ENCODE measurements around the gene HPCAL4. TPM values are rescaled to one million over a fixed set of nuclear protein-coding genes. Genes with fewer than 3 reads are reported as not detected.
A peak's percentile ranks its signal among the peaks of the same experiment; 100 is the strongest.

The HPCAL4 gene
- polyA plus RNA-seq (2011; rRNA removed) = not detected in 2 replicates
- not detected in 2 replicates for polyA minus RNA-seq (2011; rRNA and poly(A)+ RNA removed)

DNA sequence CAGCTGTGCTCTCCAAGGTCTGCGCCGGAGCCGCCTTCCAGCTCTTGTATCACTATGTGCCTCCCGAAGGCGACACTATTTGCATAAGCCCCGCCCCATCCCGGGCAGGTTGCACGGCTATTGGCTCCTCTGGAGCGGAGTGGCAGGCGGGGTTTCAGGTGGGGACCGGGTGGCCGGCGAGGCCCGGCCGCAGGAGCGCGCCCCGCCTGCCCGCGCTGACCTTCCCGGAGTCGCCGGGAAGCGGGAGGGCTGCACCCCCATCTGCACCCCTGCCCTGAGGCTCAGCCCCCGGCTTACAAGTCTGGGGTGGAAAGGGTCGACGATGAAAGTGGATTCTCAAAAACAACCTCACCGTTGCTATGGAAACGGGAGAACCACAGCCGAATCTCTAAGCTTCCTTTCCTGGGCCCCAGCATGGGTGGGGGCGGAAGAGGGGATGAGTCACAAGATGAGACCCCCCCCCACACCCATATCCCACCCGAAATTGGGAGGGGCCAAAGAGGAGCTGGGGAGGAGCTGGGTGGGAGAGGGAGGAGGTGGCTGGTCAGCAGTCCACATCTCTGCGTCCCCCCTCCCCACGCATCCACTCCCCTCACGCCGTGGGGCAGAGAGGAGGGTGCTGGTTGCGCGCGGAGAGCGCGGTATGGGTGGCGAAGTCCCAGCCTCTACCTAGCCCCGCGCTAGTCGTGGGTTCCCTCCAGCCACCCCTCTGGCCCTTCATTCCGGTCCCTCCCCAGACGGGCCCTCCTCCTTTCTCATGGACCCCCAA is at the start of gene HPCAL4:
Gene HPCAL4 (minus strand): TSS at position 51 of the 769 bp plus-strand sequence. CDS start 6,830 bp downstream, outside the sequence.
- Histone ChIP-seq H3K36me3 (ENCODE audit: control insufficient read depth, insufficient read depth, low read length) (no peaks in the 10 kb centered on the region), H3K27me3 (ENCODE audit: control insufficient read depth, insufficient read depth, low read length) (peaks cover 52% of the 10 kb centered on the region), H3K4me3 (ENCODE audit: low read depth, low read length) (no peak within 1 kb of the TSS; the same call in 1 of the 2 replicates)
- no peak for TF ChIP-seq CTCF (IDR thresholded peaks at IDR 0.05; ENCODE audit: insufficient read depth, low read depth, low read length)
- ChIA-PET POLR2A (no interaction called here), CTCF (interaction anchor here (1.0 to 1.8 kb wide), 4 partner anchors 14 to 38 kb away, joined by 3 to 7 read pairs (median 4); no protein-coding TSS in a partner anchor)
- peak; percentile 5 for DNase-seq (ENCODE audit: low read depth)

DNA sequence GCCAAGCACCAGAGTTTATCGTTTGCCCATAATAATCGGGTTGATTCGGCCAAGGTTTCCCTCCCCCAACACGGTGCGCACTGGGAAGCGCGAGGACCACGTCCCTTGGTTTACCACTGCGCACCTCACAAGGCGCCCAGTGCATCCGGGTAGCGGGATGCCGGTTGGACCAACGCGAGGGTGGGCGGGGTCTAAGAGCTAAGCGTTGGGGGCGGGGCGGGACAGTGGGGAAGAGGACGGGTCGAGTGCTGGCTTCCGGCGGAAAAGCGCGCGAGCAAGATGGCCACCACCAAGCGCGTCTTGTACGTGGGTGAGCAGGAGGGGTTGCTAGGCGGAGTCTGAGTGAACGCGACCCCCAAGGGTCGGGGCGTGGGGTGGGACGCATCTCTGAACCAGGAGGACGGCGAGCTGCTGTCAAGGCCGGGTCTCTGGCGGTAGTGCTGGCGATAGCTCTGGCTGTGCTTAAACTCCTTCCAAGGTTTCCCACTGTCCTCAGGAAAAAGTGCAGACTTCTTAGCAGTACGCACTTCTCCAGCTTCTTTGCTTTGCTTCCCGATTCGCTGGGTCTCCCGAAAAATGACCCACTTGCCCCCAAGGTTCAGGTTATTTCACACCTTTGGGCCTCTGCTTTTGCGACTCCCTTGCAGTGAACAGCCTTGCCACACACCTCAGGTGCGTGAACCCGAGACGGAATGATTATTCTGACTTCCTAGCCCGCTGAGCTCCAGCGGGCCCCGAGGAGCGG is 47.6 kb upstream of the HPCAL4 start, which contains the start of gene PPIE:
Gene PPIE (plus strand): TSS at position 261 of the 745 bp plus-strand sequence. CDS start 19 bp downstream, at position 280.
- H3K4me3 ChIP-seq (ENCODE audit: low read depth, low read length) = peak within 1 kb of the TSS; percentile 96
- DNase-seq (ENCODE audit: low read depth) = peak; percentile 37
- ChIA-PET POLR2A (interaction anchor here (0.6 kb wide), 1 partner anchor 67 kb away, joined by 7 read pairs; no protein-coding TSS in a partner anchor), CTCF (interaction anchor here (0.8 to 1.8 kb wide), 3 partner anchors 17 to 181 kb away, joined by 3 to 5 read pairs (median 3); no protein-coding TSS in a partner anchor)
- TF ChIP-seq CTCF (IDR thresholded peaks at IDR 0.05; ENCODE audit: insufficient read depth, low read depth, low read length) = no peak
- H3K27me3 ChIP-seq (ENCODE audit: control insufficient read depth, insufficient read depth, low read length) = peaks cover 3% of the 10 kb centered on the region
- peaks cover 6% of the 10 kb centered on the region for H3K36me3 ChIP-seq (ENCODE audit: control insufficient read depth, insufficient read depth, low read length)

GRCh38 chr1:39737546-39738169 is 46.4 kb upstream of the HPCAL4 start:
- no peak for DNase-seq (ENCODE audit: low read depth)
- ChIA-PET POLR2A (no interaction called here), CTCF (interaction anchor here (0.8 to 1.8 kb wide), 3 partner anchors 63 to 182 kb away, joined by 3 to 5 read pairs (median 4); no protein-coding TSS in a partner anchor)
- TF ChIP-seq CTCF (IDR thresholded peaks at IDR 0.05; ENCODE audit: insufficient read depth, low read depth, low read length) = no peak
- peaks cover 3% of the 10 kb centered on the region for H3K36me3 ChIP-seq (ENCODE audit: control insufficient read depth, insufficient read depth, low read length)
- peaks cover 5% of the 10 kb centered on the region for H3K27me3 ChIP-seq (ENCODE audit: control insufficient read depth, insufficient read depth, low read length)
- H3K4me3 ChIP-seq (ENCODE audit: low read depth, low read length) = no peak overlapping the region

- no peak for TF ChIP-seq CTCF (IDR thresholded peaks at IDR 0.05; ENCODE audit: insufficient read depth, low read depth, low read length)
- H3K4me3 ChIP-seq (ENCODE audit: low read depth, low read length) = no peak overlapping the region
- no peak for DNase-seq (ENCODE audit: low read depth)
- ChIA-PET POLR2A (no interaction called here), CTCF (interaction anchor here (1.4 kb wide), 1 partner anchor 16 kb away, joined by 3 read pairs; no protein-coding TSS in a partner anchor)
- H3K36me3 ChIP-seq (ENCODE audit: control insufficient read depth, insufficient read depth, low read length) = no peaks in the 10 kb centered on the region; the same call in 1 of the 2 replicates
- H3K27me3 ChIP-seq (ENCODE audit: control insufficient read depth, insufficient read depth, low read length) = peaks cover 7% of the 10 kb centered on the region
Measured at GRCh38 chr1:39735731-39736130, 44.5 kb upstream of the HPCAL4 start.

All from BJ (cell line).